Epithelial cell of esophagus (primary cell): ENCODE data around the gene DYNLT3.

Experiments
- DNase-seq: peaks from one replicate; pipeline ENCODE4 v3.0.0; 2010; ENCODE audit warnings: low read depth
- H3K4me3 ChIP-seq: 2 replicates; pipeline ENCODE4 v1.5.1; 2011; ENCODE audit warnings: mild to moderate bottlenecking, low read length, control low read depth
- CTCF ChIP-seq: IDR thresholded peaks from 2 replicates; pipeline ENCODE4 v1.5.1; 2011; ENCODE audit warnings: low read depth, mild to moderate bottlenecking, low read length, control low read depth, inconsistent platforms; ENCODE audit not compliant: insufficient read depth; ENCODE audit errors: missing control alignments

Gene DYNLT3

DNA sequence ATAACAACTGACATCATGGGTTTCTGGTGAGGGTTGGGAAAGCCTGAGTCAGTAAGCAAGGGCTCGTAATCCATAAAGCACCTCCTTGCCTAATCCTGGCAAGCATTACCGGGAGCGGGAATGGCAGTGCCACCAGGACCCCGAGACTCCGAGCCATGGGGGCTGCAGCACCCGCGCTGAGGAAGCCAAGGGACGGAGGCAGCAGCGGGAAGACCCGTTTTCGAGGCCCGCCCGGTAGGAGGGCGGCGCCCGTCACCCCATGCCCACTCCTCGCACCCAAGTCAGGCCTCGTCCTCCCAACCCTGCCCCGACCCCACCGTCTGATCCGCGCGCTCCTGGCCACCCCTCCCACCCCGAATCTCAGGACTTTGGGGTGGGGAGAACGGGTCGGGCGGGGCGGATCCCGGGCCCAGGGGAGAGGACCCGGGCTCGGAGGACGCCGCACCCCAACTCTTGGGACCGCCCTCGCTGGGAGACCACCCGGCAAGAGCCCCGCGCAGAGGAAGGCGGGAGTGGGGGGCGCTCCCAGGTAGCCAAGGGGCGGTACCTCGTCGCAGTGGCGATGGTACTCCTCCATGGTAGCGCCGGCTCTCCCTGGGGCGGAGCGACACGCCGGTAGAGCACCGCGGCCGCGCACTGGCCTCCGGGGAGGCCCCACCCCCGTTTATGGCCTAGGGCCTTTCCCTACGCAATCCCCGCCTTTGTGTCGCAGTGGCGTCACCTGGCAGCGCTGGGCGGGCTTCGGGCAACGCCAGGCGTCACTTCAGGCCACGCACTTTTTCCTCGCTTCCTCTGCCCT lies at the start of gene DYNLT3:
TSS of gene DYNLT3 (minus strand) at position 638 of the 799 bp plus-strand sequence. CDS start at position 577, 61 bp downstream.
- no peak for TF ChIP-seq CTCF
- peak within 1 kb of the TSS; percentile 61 for H3K4me3 ChIP-seq
- peak; percentile 73 for DNase-seq

DNA sequence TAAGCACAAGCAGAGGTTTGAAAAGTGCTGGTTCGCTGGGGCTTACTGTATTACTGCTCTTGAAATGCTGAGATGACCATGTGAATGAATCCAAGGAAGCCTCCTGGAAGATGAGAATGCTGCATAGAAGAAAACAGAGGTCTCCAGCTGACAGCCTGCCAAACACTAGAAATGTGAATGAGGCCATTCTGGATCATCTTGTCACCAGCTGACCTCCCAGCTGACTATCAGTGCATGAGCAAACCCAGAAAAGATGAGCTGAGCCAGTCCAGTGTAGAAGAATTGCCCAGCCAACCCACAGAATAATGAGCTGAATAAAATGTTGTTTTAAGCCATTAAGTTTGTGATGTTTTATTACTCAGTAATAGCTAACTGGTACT lies 49.1 kb upstream of the DYNLT3 start:
- no peak overlapping the region for H3K4me3 ChIP-seq
- DNase-seq = no peak
- TF ChIP-seq CTCF = no peak

- DNase-seq = no peak
- no peak overlapping the region for H3K4me3 ChIP-seq
Observed at GRCh38 chrX:37895795-37896510, 48.6 kb upstream of the DYNLT3 start.

DNA sequence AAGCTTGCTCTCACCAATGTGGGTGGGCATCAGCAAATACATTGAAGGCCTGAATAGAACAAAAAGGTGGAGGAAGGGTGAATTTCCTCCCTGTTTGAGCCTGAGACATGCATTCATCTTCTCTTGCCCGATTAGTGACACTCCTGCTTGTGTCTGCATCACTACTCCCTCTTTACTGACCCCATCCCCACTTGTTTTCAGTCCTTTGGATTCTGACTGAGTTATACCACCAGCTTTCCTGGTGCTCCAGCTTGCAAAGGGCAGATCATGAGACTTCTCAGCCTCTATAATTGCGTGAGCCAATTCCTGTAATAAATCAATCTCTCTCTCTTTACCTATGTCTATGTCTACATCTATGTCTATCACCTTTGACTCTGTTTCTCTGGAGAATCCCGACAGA lies 47.4 kb upstream of the DYNLT3 start:
- no peak for DNase-seq
- no peak for TF ChIP-seq CTCF
- H3K4me3 ChIP-seq = no peak overlapping the region

More at GRCh38 chrX:37895795-37896510, 48.6 kb upstream of the DYNLT3 start:
- TF ChIP-seq CTCF = no peak

DNA sequence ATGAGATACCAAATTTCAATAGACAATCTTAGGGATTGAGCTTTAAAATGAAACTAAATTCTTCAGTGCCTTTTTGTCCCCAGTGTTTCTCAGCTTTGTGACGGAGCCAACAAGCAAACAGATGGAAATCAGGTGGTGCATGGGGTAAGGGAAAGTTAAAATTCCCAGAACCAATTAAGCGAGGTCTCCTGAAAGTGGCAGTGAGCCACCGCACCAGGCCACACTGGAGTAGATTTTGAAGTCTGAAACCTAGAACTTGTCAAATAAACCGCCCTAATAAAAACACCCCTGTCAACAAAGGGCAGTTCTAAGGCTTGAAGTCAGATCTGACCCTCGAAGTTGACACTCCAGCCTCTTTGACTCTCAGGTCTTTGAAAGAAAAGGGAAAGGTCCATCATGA lies 40.6 kb upstream of the DYNLT3 start:
- TF ChIP-seq CTCF = no peak
- H3K4me3 ChIP-seq = no peak overlapping the region
- DNase-seq = no peak

GRCh38 chrX:37887347-37887746 lies 40.0 kb upstream of the DYNLT3 start:
- no peak for TF ChIP-seq CTCF
- DNase-seq = no peak
- no peak overlapping the region for H3K4me3 ChIP-seq
